ENCODE data around the gene MMAB. TPM values are rescaled to one million over a fixed set of nuclear protein-coding genes. Genes with fewer than 3 reads are reported as not detected.

MMAB gene
- total and polyA plus RNA-seq, 2 experiments from 2014 or later = 46.6 to 80.8 TPM

DNA sequence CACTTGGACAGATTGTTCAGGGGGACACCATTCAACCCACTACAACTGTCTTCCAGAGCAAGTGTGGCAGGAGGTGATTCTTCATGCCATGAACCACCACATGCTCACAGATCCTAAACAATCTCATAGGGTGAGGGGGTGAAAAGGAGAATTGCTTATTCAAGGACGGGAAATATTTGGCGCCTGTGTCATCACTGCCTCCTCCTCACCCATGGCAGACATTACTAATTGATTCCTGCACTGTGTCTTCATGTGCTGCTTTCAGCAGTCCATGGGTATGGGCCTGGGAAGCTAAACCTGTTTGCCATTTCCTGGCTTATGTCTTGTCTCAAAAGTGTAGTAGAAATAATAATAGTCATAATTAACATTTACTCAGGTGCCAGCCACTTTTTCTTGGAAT lies 31.3 kb downstream of the MMAB start:
- Histone ChIP-seq H3K79me2 (no peaks in the 10 kb centered on the region), H3K9me3 (ENCODE audit: low read depth) (no peaks in the 10 kb centered on the region), H3K36me3 (replicated peaks; ENCODE audit: insufficient read depth, low read depth) (no peaks in the 10 kb centered on the region), H3K9me2 (replicated peaks; ENCODE audit: insufficient read depth) (no peaks in the 10 kb centered on the region), H3K4me2 (no peak overlapping the region), H3K4me3 (no peak overlapping the region), H3K27me3 (no peaks in the 10 kb centered on the region), H3K27ac (no peak overlapping the region), H2AFZ (no peak overlapping the region), H3K4me1 (ENCODE audit: insufficient read depth) (no peaks in the 10 kb centered on the region), H4K20me1 (ENCODE audit: insufficient read depth, poor library complexity, severe bottlenecking) (no peaks in the 10 kb centered on the region)
- 78% methylated on average over 2 of the region's 2 CpGs for WGBS (ENCODE audit: low lambda C conversion rate, missing lambda C conversion rate)
- TF ChIP-seq EZH2phosphoT487 (IDR thresholded peaks at IDR 0.05; ENCODE audit: low read depth, severe bottlenecking, unreplicated experiment) (no peak), EZH2 (IDR thresholded peaks at IDR 0.05; ENCODE audit: borderline replicate concordance) (no peak)
- TF ChIP-seq, protein P1, sequence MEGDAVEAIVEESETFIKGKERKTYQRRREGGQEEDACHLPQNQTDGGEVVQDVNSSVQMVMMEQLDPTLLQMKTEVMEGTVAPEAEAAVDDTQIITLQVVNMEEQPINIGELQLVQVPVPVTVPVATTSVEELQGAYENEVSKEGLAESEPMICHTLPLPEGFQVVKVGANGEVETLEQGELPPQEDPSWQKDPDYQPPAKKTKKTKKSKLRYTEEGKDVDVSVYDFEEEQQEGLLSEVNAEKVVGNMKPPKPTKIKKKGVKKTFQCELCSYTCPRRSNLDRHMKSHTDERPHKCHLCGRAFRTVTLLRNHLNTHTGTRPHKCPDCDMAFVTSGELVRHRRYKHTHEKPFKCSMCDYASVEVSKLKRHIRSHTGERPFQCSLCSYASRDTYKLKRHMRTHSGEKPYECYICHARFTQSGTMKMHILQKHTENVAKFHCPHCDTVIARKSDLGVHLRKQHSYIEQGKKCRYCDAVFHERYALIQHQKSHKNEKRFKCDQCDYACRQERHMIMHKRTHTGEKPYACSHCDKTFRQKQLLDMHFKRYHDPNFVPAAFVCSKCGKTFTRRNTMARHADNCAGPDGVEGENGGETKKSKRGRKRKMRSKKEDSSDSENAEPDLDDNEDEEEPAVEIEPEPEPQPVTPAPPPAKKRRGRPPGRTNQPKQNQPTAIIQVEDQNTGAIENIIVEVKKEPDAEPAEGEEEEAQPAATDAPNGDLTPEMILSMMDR (IDR thresholded peaks at IDR 0.05; ENCODE audit: poor library complexity) = no peak
- no peak for DNase-seq (ENCODE audit: low spot score)

DNA sequence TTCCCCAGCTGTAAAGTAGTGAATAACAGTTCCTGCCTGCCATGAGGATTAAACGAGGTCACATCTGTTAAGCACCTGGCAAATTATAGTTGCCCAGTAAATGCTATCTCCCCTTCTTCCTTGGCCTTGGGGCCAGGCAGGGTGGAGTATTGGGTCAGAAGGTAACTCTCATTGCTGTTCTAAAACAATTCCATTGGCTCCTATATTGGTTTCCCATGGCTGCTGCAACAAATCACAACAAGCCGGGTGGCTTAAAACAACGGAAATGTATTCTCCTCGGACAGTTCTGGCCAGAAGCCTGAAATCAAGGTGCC lies 31.9 kb downstream of the MMAB start:
- H3K36me3 ChIP-seq (replicated peaks; ENCODE audit: insufficient read depth, low read depth) = no peaks in the 10 kb centered on the region
- WGBS (ENCODE audit: low lambda C conversion rate, missing lambda C conversion rate) = 67% methylated on average over 4 of the region's 4 CpGs
- no peaks in the 10 kb centered on the region for H3K9me3 ChIP-seq (ENCODE audit: low read depth)
- H2AFZ ChIP-seq = no peak overlapping the region
- TF ChIP-seq EZH2 (IDR thresholded peaks at IDR 0.05; ENCODE audit: borderline replicate concordance) = no peak
- TF ChIP-seq, protein P1 (IDR thresholded peaks at IDR 0.05; ENCODE audit: poor library complexity) = no peak
- TF ChIP-seq EZH2phosphoT487 (IDR thresholded peaks at IDR 0.05; ENCODE audit: low read depth, severe bottlenecking, unreplicated experiment) = no peak
- no peaks in the 10 kb centered on the region for H3K79me2 ChIP-seq
- no peak for DNase-seq (ENCODE audit: low spot score)
- H3K27me3 ChIP-seq = no peaks in the 10 kb centered on the region
- H3K9me2 ChIP-seq (replicated peaks; ENCODE audit: insufficient read depth) = no peaks in the 10 kb centered on the region
- no peak overlapping the region for H3K4me2 ChIP-seq
- no peak overlapping the region for H3K27ac ChIP-seq
- H3K4me1 ChIP-seq (ENCODE audit: insufficient read depth) = no peaks in the 10 kb centered on the region
- no peaks in the 10 kb centered on the region for H4K20me1 ChIP-seq (ENCODE audit: insufficient read depth, poor library complexity, severe bottlenecking)
- no peak overlapping the region for H3K4me3 ChIP-seq

DNA sequence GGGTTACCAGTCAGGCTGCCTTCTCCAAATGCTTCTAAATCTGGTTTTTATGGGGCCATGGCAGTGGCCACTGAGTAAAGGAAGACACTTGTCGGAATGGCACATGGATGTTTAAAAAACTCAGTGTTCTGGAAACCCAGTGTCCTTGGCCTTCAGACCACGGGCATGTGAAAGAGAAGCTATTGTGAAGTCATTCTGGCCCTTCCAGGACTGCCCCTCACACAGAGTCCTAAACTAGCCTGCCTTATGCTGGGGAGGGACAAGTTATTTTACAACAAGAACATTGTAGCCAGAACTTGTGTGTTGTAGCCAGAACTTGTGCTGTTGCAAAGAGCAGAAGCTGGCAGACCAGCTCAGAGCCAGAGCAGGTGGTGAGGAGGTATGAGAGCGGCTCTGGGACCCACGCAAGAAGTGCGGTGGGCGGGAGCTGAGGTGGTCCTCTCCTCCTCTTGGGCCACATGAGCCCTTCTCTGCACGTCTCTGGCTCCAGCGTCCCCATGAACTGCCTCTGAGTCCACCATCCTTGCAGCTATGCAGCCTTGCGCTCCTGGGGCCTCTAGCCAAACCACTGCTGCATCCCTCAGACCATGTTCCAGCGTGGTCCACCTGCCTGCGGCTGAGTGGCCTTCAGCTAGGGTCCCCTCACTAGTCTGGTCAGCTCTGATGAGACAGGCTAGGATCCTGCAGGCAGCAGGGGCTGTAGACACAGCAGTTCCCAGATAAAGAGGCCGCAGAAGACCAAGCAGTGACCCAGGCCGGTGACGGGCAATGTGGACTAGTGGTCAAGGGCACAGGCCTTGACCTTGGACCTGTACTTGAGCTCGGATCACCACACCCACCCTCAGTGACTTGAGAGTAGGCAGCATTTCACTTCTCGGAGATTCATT lies 32.5 kb downstream of the MMAB start:
- H3K9me2 ChIP-seq (replicated peaks; ENCODE audit: insufficient read depth) = no peaks in the 10 kb centered on the region
- H3K27me3 ChIP-seq = no peaks in the 10 kb centered on the region
- H3K9me3 ChIP-seq (ENCODE audit: low read depth) = no peaks in the 10 kb centered on the region
- no peaks in the 10 kb centered on the region for H3K79me2 ChIP-seq
- H2AFZ ChIP-seq = no peak overlapping the region
- no peaks in the 10 kb centered on the region for H3K36me3 ChIP-seq (replicated peaks; ENCODE audit: insufficient read depth, low read depth)
- no peaks in the 10 kb centered on the region for H4K20me1 ChIP-seq (ENCODE audit: insufficient read depth, poor library complexity, severe bottlenecking)
- TF ChIP-seq EZH2 (IDR thresholded peaks at IDR 0.05; ENCODE audit: borderline replicate concordance) = no peak
- TF ChIP-seq, protein P1 (IDR thresholded peaks at IDR 0.05; ENCODE audit: poor library complexity) = no peak
- TF ChIP-seq EZH2phosphoT487 (IDR thresholded peaks at IDR 0.05; ENCODE audit: low read depth, severe bottlenecking, unreplicated experiment) = no peak
- 85% methylated on average over 16 of the region's 16 CpGs for WGBS (ENCODE audit: low lambda C conversion rate, missing lambda C conversion rate)
- no peaks in the 10 kb centered on the region for H3K4me1 ChIP-seq (ENCODE audit: insufficient read depth)
- no peak for DNase-seq (ENCODE audit: low spot score)
- H3K4me2 ChIP-seq = no peak overlapping the region
- H3K27ac ChIP-seq = no peak overlapping the region
- no peak overlapping the region for H3K4me3 ChIP-seq

All from hepatocyte (in vitro differentiated cells).